CD4-positive, alpha-beta T cell treated with Interleukin-4 for 4 hours (primary cell): ENCODE results near the gene DCD.

Experiments
- DNase-seq: peaks from one replicate; pipeline ENCODE4 v3.0.0-alpha.2; 2020

DCD gene

DNA sequence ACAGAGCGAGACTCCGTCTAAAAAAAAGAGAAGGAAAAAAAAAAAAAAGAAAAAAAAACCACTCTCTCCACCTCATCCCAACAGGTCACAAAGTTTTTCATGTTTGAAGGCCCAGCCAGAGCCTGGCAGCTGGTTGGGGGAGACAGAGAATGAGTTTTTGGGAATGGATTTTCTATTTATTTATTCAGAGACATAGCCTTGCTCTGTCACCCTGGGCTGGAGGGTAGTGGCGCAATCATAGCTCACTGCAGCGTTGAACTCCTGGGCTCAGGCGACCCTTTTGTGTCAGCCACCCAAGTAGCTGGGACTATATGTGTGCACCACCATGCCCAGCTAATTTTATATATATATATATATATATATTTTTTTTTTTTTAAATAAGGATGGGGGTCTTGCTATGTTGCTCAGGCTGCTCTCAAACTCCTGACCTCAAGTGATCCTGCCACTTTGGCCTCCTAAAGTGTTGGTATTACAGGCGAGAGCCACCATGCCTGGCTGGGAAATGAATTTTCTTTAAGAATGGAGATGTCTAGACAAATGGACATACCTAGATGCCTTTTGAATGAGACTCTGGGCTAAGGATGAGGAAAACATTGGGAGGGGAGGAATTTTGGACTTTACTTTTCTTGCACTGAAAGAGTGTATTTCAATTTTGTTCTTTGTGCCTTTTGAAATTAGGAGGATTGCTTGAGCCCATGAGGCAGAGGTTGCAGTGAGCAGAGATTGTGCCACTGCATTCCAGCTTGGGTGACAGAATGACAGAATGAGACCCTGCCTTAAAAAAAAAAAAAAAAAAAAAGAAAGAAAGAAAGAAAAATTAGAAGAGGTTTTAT, 42.8 kb downstream of the DCD start:
- DNase-seq: no peak

GRCh38 chr12:54604436-54604835, 43.7 kb downstream of the DCD start:
- no peak for DNase-seq

DNA sequence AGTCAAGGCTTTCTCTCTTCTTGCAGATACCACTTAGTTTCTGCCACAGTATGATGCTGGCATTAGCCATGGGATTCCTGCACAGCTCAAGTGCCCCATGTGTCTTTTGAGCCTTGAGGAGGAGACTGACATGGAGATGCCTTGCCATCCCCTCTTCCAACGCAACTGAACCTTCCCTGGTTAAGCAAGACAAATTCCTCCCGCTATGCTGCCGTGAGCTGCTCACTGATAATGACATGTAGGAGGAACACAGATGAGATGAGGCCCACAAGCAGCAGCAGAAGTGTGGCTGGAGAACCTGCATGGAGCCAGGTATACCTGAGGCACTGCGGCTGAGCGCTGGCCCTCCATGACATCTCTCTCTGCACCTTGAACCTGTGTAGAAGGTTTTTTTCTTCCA, 44.3 kb downstream of the DCD start:
- DNase-seq: no peak

DNA sequence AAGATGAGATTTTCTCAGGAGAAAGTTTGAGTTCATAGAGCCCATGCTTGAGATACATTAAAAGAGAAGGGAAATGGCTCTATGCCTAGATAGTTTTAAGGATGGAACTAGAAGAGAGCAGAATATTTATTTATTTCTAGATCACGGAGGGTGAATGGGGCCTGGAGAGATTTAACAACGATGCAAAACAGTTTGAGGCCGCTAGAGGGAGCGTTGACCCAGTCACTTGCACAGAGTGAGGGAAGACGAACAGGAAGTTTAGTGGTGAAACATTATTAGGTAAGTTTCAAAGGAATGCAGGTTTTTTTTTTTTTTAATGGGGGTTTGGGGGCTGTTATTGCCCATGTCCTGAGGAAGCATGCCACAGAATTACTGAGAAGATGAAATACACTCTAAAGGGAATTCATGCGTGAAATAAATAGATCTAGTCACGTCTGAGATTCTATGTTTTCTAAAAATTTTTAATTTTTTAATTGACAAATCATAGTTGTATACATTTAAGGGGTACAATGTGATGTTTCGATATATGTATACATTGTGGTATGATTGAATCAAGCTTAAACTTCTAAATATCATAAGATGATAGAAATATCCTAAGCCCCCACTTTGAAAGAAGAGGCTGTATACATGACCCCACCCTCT, 44.9 kb downstream of the DCD start:
- DNase-seq: peak; percentile 71

DNA sequence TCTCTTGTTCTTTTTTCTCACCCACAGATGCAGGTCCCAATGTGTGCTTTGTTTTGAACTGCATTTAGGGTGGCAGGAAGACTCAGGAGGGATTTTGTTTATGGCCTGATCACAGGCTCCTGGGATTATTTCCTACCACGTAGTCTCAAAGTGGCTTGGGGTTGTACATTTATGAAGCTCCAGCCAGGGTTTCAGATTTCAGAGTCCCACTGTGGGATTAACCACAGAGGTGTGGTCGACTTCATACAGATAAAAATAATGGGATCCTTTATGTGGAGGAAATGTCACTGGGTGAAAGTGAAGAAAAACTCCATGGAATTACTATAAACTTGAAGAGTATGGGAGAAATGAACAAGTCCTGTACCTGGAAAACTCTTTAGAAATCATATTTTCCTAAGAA, 45.5 kb downstream of the DCD start:
- DNase-seq: no peak

- DNase-seq: no peak
Observed at GRCh38 chr12:54601841-54602240, 46.3 kb downstream of the DCD start.

DNA sequence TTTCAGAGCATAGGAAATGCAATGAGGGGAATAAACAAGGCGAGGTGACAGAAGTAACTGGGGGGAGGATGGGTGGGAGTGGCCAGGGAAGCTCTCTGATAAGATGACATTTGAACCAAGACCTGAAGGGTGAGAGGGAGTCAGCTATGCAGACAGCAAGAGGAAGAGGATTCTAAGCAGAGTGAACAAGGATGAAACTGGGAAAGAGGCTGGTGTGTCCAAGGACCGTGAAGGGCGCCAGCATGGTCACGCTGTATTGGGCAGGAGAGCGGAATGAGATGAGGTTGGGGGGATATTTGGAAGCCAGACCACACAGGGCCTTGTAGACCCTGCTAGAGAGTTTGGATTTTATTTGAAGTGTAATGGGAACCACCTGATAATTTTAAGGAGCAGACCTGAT, 49.2 kb downstream of the DCD start:
- no peak for DNase-seq

GRCh38 chr12:54596526-54596946, 51.6 kb downstream of the DCD start:
- DNase-seq: peak; percentile 40

- DNase-seq: no peak
Observed at GRCh38 chr12:54595471-54595870, 52.7 kb downstream of the DCD start.
